Effector CD4-positive, alpha-beta T cell (primary cell): ENCODE measurements around the gene APBB2.

Experiments
- DNase-seq: peaks from one replicate; pipeline ENCODE4 v3.0.0-alpha.2; 2020

Gene APBB2

GRCh38 chr4:40789771-40790170 lies 424.6 kb downstream of the APBB2 start:
- no peak for DNase-seq

- no peak for DNase-seq
These were observed 425.3 kb downstream of the APBB2 start for GRCh38 chr4:40789031-40789430.

GRCh38 chr4:40788331-40788730 lies 426.0 kb downstream of the APBB2 start:
- DNase-seq, result no peak

GRCh38 chr4:40785727-40786126 lies 428.6 kb downstream of the APBB2 start:
- no peak for DNase-seq

DNA sequence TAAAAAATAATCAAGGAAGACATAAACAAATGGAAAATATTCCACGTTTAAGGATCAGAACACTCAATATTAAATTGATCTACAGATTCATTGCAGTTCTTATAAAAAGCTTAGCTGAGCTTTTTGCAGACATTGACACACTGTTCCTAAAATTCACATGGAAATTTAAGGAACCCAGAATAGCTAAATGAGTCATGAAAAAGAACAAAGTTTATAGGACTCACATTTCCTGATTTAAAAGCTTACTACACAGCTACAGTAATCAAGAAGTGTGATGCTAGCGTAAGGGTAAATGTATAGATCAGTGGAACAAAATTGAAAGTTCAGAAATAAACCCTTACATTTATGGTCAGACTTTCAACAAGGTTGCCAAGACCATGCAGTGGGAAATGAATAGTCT lies 431.5 kb downstream of the APBB2 start:
- no peak for DNase-seq

GRCh38 chr4:40778090-40778489 lies 436.3 kb downstream of the APBB2 start:
- no peak for DNase-seq

DNA sequence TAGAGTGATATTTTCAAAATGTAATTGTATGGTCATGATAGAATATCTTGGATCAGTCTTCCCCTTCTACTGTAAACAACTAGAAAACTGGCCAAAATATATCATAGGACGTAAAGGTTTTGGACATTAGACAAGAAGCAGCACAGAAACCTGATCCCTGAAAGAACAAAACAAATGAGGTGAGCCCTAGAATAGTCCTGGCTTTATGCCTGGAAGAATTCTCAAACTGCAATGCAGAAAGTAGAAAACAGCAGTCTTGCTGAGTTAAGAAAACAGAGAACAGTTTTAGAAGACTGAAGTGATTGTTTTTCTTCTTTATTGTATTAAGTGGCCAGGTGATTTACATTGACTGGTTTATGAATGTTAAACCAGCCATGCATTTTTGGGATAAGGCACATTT lies 445.1 kb downstream of the APBB2 start:
- DNase-seq, result no peak

- no peak for DNase-seq
These were observed 451.1 kb downstream of the APBB2 start for GRCh38 chr4:40763228-40763716.
